Transverse colon (tissue), 4 donors: ENCODE measurements around the gene ITPRID2. TPM values are rescaled to one million over a fixed set of nuclear protein-coding genes. Genes with fewer than 3 reads are reported as not detected.

Source experiments
- DNase-seq: peaks from one replicate; pipeline ENCODE4 v3.0.0-alpha.2; 2019
- H3K27ac ChIP-seq, 4 donors: fragments of 200-600 bp; sonication (generic); 2 replicates each; pipeline ENCODE4 v1.5.1; 2016 to 2018; ENCODE audit warnings: inconsistent platforms in 4 of 4
- H3K27me3 ChIP-seq: fragments of 200-600 bp; sonication (generic); 2 replicates; pipeline ENCODE4 v1.5.1; 2017; ENCODE audit warnings: inconsistent platforms
- H3K36me3 ChIP-seq, 4 donors: fragments of 200-600 bp; sonication (generic); 2 replicates each; pipeline ENCODE4 v1.5.1; 2017 to 2019; ENCODE audit warnings: inconsistent platforms in 4 of 4
- H3K4me1 ChIP-seq, 4 donors: fragments of 200-600 bp; sonication (generic); 2 replicates each; pipeline ENCODE4 v1.5.1; 2017 to 2020; ENCODE audit warnings: inconsistent platforms in 4 of 4
- H3K4me3 ChIP-seq, 4 donors: fragments of 200-600 bp; sonication (generic); 1 replicate in 1 of 4; 2 replicates in 3 of 4; pipeline versions ENCODE4 v1.5.1 to v1.6.1; 2017 to 2019; ENCODE audit warnings: inconsistent platforms in 4 of 4
- H3K9me3 ChIP-seq, 2 donors: fragments of 200-600 bp; sonication (generic); 2 replicates each; pipeline ENCODE4 v1.5.1; 2017 to 2019; ENCODE audit warnings: inconsistent platforms in 2 of 2
- CTCF ChIP-seq, 5 experiments: fragments of 200-600 bp in 3 of 5; fragments of 450-650 bp in 2 of 5; sonication (generic) in 3 of 5; IDR thresholded peaks; 1 replicate in 2 of 5; 2 replicates in 3 of 5; pipeline ENCODE4 v1.5.1; 2016 to 2017; ENCODE audit warnings: antibody characterized with exemption in 5 of 5, inconsistent platforms in 3 of 5, mild to moderate bottlenecking in 2 of 5, moderate library complexity in 1 of 5
- EP300 ChIP-seq: sonication (generic); formaldehyde crosslinking; IDR thresholded peaks from one replicate; pipeline ENCODE4 v1.6.1; 2017; ENCODE audit warnings: antibody characterized with exemption, low read depth
- POLR2A ChIP-seq: fragments of 450-650 bp; IDR thresholded peaks from one replicate; pipeline ENCODE4 v1.6.1; 2016; ENCODE audit warnings: antibody characterized with exemption, mild to moderate bottlenecking, moderate library complexity
- POLR2AphosphoS5 ChIP-seq, 3 donors: sonication (generic); formaldehyde crosslinking; IDR thresholded peaks; one replicate each; pipeline ENCODE4 v1.6.1; 2016; ENCODE audit warnings: antibody characterized with exemption in 3 of 3
- WGBS, 2 donors: methylation state at CpG; one replicate each; pipeline ENCODE4 v1.1.5; 2018; ENCODE audit warnings: low coverage in 1 of 2; 5-methylcytosine and 5-hydroxymethylcytosine counted together
- in situ Hi-C, 4 donors: fragments of 200-750 bp; cut with MboI; loops; one replicate each; pipeline versions ENCODE4 v1.15.0 to v1.15.1; 2017; ENCODE audit warnings: low sequenced_read_pairs in 3 of 4, low pct_ligation_motif_present in 1 of 4, low pct_unique_long_range_greater_than_20kb in 1 of 4
- intact Hi-C: fragments of 100-400 bp; cut with DNase I; formaldehyde crosslinking; loops from one replicate; pipeline ENCODE4 v1.15.1; 2023; ENCODE audit warnings: low total_unique reads
- total RNA-seq, 4 donors: library from RNA; depleted of rRNA; stranded (reverse); fragments of >200 nt; gene quantifications; one replicate each; pipeline ENCODE4 v1.1.0, GENCODE V29; 2016

Gene ITPRID2
- total RNA-seq, 4 donors from 2014 or later, result 117 to 255 (median 212) TPM

GRCh38 chr2:181973171-181973783 is 81.7 kb downstream of the ITPRID2 start:
- no peak for DNase-seq
- intact Hi-C loops (no loop called here), in situ Hi-C loops (no loop called here)
- Histone ChIP-seq H3K36me3 (no peaks in the 10 kb centered on the region), H3K27me3 (no peaks in the 10 kb centered on the region), H3K9me3 (no peaks in the 10 kb centered on the region), H3K27ac (no peak overlapping the region), H3K4me3 (no peak overlapping the region), H3K4me1 (peaks cover 0 to 10% (median 0%) of the 10 kb centered on the region in 4 donors)
- TF ChIP-seq POLR2A (no peak), POLR2AphosphoS5 (IDR thresholded peaks at IDR 0.05) (no peak), CTCF (IDR thresholded peaks at IDR 0.05) (no peak), EP300 (no peak)
- 59% methylated on average over 5 of the region's 5 CpGs for WGBS, 2 donors

- WGBS, 2 donors, result 76 to 94% methylated on average over 3 to 5 of the region's 5 CpGs
- no peak for DNase-seq
Observed at GRCh38 chr2:181977661-181978350, 86.3 kb downstream of the ITPRID2 start.

GRCh38 chr2:181978351-181979150 is 87.0 kb downstream of the ITPRID2 start:
- H3K36me3 ChIP-seq, result no peaks in the 10 kb centered on the region
- H3K4me3 ChIP-seq, result no peak overlapping the region
- H3K4me1 ChIP-seq, result peaks cover 0 to under 1% (median 0%) of the 10 kb centered on the region in 4 donors
- 40 to 73% methylated on average over 1 to 2 of the region's 2 CpGs for whole genome bisulfite sequencing, 2 donors
- no peak overlapping the region for H3K27ac ChIP-seq
- no peaks in the 10 kb centered on the region for H3K27me3 ChIP-seq
- no peak for DNase-seq
- intact Hi-C loops (no loop called here), in situ Hi-C loops (no loop called here)
- TF ChIP-seq EP300 (no peak), POLR2A (no peak), POLR2AphosphoS5 (IDR thresholded peaks at IDR 0.05) (no peak), CTCF (IDR thresholded peaks at IDR 0.05) (no peak)
- no peaks in the 10 kb centered on the region for H3K9me3 ChIP-seq

More at GRCh38 chr2:181977661-181978350, 86.3 kb downstream of the ITPRID2 start:
- H3K27ac ChIP-seq, result no peak overlapping the region
- H3K27me3 ChIP-seq, result no peaks in the 10 kb centered on the region
- TF ChIP-seq POLR2A (no peak), POLR2AphosphoS5 (IDR thresholded peaks at IDR 0.05) (no peak), CTCF (IDR thresholded peaks at IDR 0.05) (no peak)
- intact Hi-C loops (no loop called here), in situ Hi-C loops (no loop called here)
- H3K36me3 ChIP-seq, result no peaks in the 10 kb centered on the region
- peaks cover 0 to 5% (median 0%) of the 10 kb centered on the region in 4 donors for H3K4me1 ChIP-seq
- no peak overlapping the region for H3K4me3 ChIP-seq
- no peaks in the 10 kb centered on the region for H3K9me3 ChIP-seq

Other genes starting within 250 kb of the ITPRID2 start
- gene CERKL, start 234.6 kb upstream of the ITPRID2 start, total RNA-seq, result under 1 TPM in 1 of 4 donors, not detected in 3; 0.32 TPM
- 1 to 10 TPM in 1 of 4 donors, under 1 TPM in 1, not detected in 2; 0.48 to 1.8 TPM for gene NEUROD1, start 211.2 kb upstream of the ITPRID2 start, total RNA-seq
- 1 to 10 TPM in 1 of 4 donors, under 1 TPM in 1, not detected in 2; 0.96 to 4.3 TPM for gene PPP1R1C, start 94.1 kb downstream of the ITPRID2 start, total RNA-seq